Gastrocnemius medialis (tissue), 4 donors: ENCODE data around the gene NXPH3.

Experiments
- CTCF ChIP-seq, 5 experiments: fragments of 450-650 bp in 3 of 5; fragments of 200-600 bp in 2 of 5; sonication (generic) in 2 of 5; IDR thresholded peaks in 4 of 5; conservative IDR thresholded peaks in 1 of 5; 1 replicate in 4 of 5; 2 replicates in 1 of 5; pipeline ENCODE4 v1.5.1; 2016 to 2019; ENCODE audit warnings: antibody characterized with exemption in 5 of 5, mild to moderate bottlenecking in 3 of 5, moderate library complexity in 3 of 5
- POLR2A ChIP-seq, 2 donors: fragments of 450-650 bp; IDR thresholded peaks; one replicate each; pipeline ENCODE4 v1.6.1; 2017; ENCODE audit warnings: antibody characterized with exemption in 2 of 2, mild to moderate bottlenecking in 2 of 2, moderate library complexity in 2 of 2

DNA sequence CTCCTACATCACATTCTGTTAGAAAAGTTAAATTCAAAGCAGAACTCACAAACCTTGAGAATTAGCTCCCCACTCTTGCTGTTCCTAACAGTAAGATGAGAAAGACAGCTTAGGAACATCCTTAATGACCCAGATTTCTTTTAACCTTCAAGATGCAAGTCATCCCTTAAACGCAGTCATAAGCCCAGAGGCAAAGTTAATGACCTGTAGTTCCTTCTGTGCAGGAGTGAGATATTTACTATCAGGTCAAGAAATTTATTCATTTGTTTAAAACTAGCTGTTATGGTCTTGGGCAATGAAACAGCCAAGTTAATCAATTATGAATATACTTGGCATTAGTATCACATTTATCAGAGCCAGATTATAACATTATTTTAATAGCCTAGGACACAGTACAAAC lies 37.1 kb downstream of the NXPH3 start:
- TF ChIP-seq CTCF (IDR thresholded peaks at IDR 0.05 in 4 of 5, conservative IDR thresholded peaks at IDR 0.05 in 1 of 5) (no peak), POLR2A (IDR thresholded peaks at IDR 0.05) (no peak)
